ENCODE results near the gene POLE. TPM values are rescaled to one million over a fixed set of nuclear protein-coding genes. Genes with fewer than 3 reads are reported as not detected.

The POLE gene
- 105 TPM for polyA plus RNA-seq (2012; ENCODE audit: insufficient read depth, insufficient read length)

- peak; percentile 91 for DNase-seq (ENCODE audit: low read depth, low spot score)
- H3K4me3 ChIP-seq (ENCODE audit: low read length), result peak within 1 kb of the TSS; percentile 65
These were observed at the start of gene POLE, which contains the start of gene PXMP2 for GRCh38 chr12:132687211-132688164. TSS of gene POLE (minus strand) at chr12:132687342. CDS start at chr12:132687315, 27 bp downstream. TSS of gene PXMP2 (plus strand) at chr12:132687587. CDS start at chr12:132687671, 84 bp downstream.

GRCh38 chr12:132736913-132737312, 49.8 kb upstream of the POLE start:
- H3K4me3 ChIP-seq (ENCODE audit: low read length), result no peak overlapping the region
- no peak for DNase-seq (ENCODE audit: low read depth, low spot score)

- DNase-seq (ENCODE audit: low read depth, low spot score), result no peak
- H3K4me3 ChIP-seq (ENCODE audit: low read length), result no peak overlapping the region
These were observed 49.2 kb upstream of the POLE start for GRCh38 chr12:132736378-132736777.

GRCh38 chr12:132735496-132735895, 48.4 kb upstream of the POLE start:
- DNase-seq (ENCODE audit: low read depth, low spot score), result no peak

GRCh38 chr12:132734206-132734605, 47.1 kb upstream of the POLE start:
- no peak for DNase-seq (ENCODE audit: low read depth, low spot score)
- no peak overlapping the region for H3K4me3 ChIP-seq (ENCODE audit: low read length)

More at GRCh38 chr12:132735496-132735895, 48.4 kb upstream of the POLE start:
- no peak overlapping the region for H3K4me3 ChIP-seq (ENCODE audit: low read length)

GRCh38 chr12:132731574-132731973, 44.4 kb upstream of the POLE start:
- H3K4me3 ChIP-seq (ENCODE audit: low read length), result no peak overlapping the region
- no peak for DNase-seq (ENCODE audit: low read depth, low spot score)

- H3K4me3 ChIP-seq (ENCODE audit: low read length), result no peak overlapping the region
These were observed 43.2 kb upstream of the POLE start for GRCh38 chr12:132730353-132730752.

GRCh38 chr12:132729541-132730320, 42.6 kb upstream of the POLE start:
- no peak for DNase-seq (ENCODE audit: low read depth, low spot score)

More at GRCh38 chr12:132730353-132730752, 43.2 kb upstream of the POLE start:
- DNase-seq (ENCODE audit: low read depth, low spot score), result no peak

GRCh38 chr12:132728502-132728901, 41.4 kb upstream of the POLE start:
- no peak for DNase-seq (ENCODE audit: low read depth, low spot score)
- H3K4me3 ChIP-seq (ENCODE audit: low read length), result no peak overlapping the region

More at GRCh38 chr12:132729541-132730320, 42.6 kb upstream of the POLE start:
- no peak overlapping the region for H3K4me3 ChIP-seq (ENCODE audit: low read length)

- DNase-seq (ENCODE audit: low read depth, low spot score), result no peak
- no peak overlapping the region for H3K4me3 ChIP-seq (ENCODE audit: low read length)
These were observed 40.1 kb upstream of the POLE start for GRCh38 chr12:132727091-132727794.

- no peak overlapping the region for H3K4me3 ChIP-seq (ENCODE audit: low read length)
- DNase-seq (ENCODE audit: low read depth, low spot score), result no peak
These were observed 39.2 kb upstream of the POLE start for GRCh38 chr12:132726386-132726785.

GRCh38 chr12:132724506-132725241, 37.5 kb upstream of the POLE start:
- H3K4me3 ChIP-seq (ENCODE audit: low read length), result no peak overlapping the region
- no peak for DNase-seq (ENCODE audit: low read depth, low spot score)

- no peak overlapping the region for H3K4me3 ChIP-seq (ENCODE audit: low read length)
- DNase-seq (ENCODE audit: low read depth, low spot score), result no peak
These were observed 36.6 kb upstream of the POLE start for GRCh38 chr12:132723764-132724140.

GRCh38 chr12:132723015-132723763, 36.0 kb upstream of the POLE start:
- H3K4me3 ChIP-seq (ENCODE audit: low read length), result no peak overlapping the region
- DNase-seq (ENCODE audit: low read depth, low spot score), result no peak

- no peak for DNase-seq (ENCODE audit: low read depth, low spot score)
- H3K4me3 ChIP-seq (ENCODE audit: low read length), result no peak overlapping the region
These were observed 33.6 kb upstream of the POLE start for GRCh38 chr12:132720606-132721345.

- no peak for DNase-seq (ENCODE audit: low read depth, low spot score)
- H3K4me3 ChIP-seq (ENCODE audit: low read length), result no peak overlapping the region
These were observed 32.8 kb upstream of the POLE start for GRCh38 chr12:132719954-132720324.
